CD14-positive monocyte (primary cell): ENCODE data around the gene FARP2. TPM values are rescaled to one million over a fixed set of nuclear protein-coding genes. Genes with fewer than 3 reads are reported as not detected.

Source experiments
- DNase-seq, 3 donors: peaks; one replicate each; pipeline ENCODE4 v3.0.0-alpha.2; 2011 to 2022
- H2AFZ ChIP-seq: 2 replicates; pipeline ENCODE4 v1.6.0; 2012; ENCODE audit warnings: mild to moderate bottlenecking, low read depth, low read length, inconsistent platforms; ENCODE audit not compliant: insufficient read depth, poor library complexity, severe bottlenecking
- H3K27ac ChIP-seq, 2 donors: 1 replicate in 1 of 2; 2 replicates in 1 of 2; pipeline ENCODE4 v1.5.1; 2012 to 2013; ENCODE audit warnings: low read length in 2 of 2, control low read depth in 1 of 2, inconsistent platforms in 1 of 2, low read depth in 1 of 2, mild to moderate bottlenecking in 1 of 2
- H3K27me3 ChIP-seq, 2 donors: one replicate each; pipeline versions ENCODE4 v1.6.0 to v1.6.1; 2011 to 2013; ENCODE audit warnings: low read length in 2 of 2; ENCODE audit not compliant: control insufficient read depth in 2 of 2, insufficient read depth in 2 of 2
- H3K36me3 ChIP-seq, 2 donors: replicated peaks in 1 of 2; 1 replicate in 1 of 2; 2 replicates in 1 of 2; pipeline versions ENCODE4 v1.5.1 to v1.6.1; 2012 to 2013; ENCODE audit warnings: low read length in 2 of 2, control low read depth in 1 of 2, inconsistent platforms in 1 of 2, mild to moderate bottlenecking in 1 of 2; ENCODE audit not compliant: insufficient read depth in 2 of 2, control insufficient read depth in 1 of 2
- H3K4me1 ChIP-seq, 2 donors: 1 replicate in 1 of 2; 2 replicates in 1 of 2; pipeline versions ENCODE4 v1.5.1 to v1.6.1; 2012 to 2013; ENCODE audit warnings: low read length in 2 of 2, control low read depth in 1 of 2, inconsistent platforms in 1 of 2, mild to moderate bottlenecking in 1 of 2, moderate library complexity in 1 of 2; ENCODE audit not compliant: insufficient read depth in 2 of 2, control insufficient read depth in 1 of 2
- H3K4me2 ChIP-seq: replicated peaks from 2 replicates; pipeline ENCODE3; 2012; ENCODE audit warnings: low read length, moderate library complexity, mild to moderate bottlenecking; ENCODE audit not compliant: poor library complexity, severe bottlenecking; ENCODE audit errors: extremely low read depth
- H3K4me3 ChIP-seq, 3 experiments: fragments of 200-600 bp in 1 of 3; sonication (generic) in 1 of 3; replicated peaks in 1 of 3; 1 replicate in 2 of 3; 2 replicates in 1 of 3; pipeline ENCODE4 v1.5.1; 2011 to 2013; ENCODE audit warnings: low read length in 3 of 3, mild to moderate bottlenecking in 3 of 3, control low read depth in 2 of 3, low read depth in 2 of 3, inconsistent platforms in 1 of 3, moderate library complexity in 1 of 3
- H3K79me2 ChIP-seq: 2 replicates; pipeline ENCODE4 v1.6.0; 2012; ENCODE audit warnings: mild to moderate bottlenecking, control low read depth, inconsistent platforms, low read length, moderate library complexity; ENCODE audit not compliant: insufficient read depth
- H3K9ac ChIP-seq: 2 replicates; pipeline ENCODE4 v1.6.0; 2017; ENCODE audit warnings: low read length, mild to moderate bottlenecking; ENCODE audit not compliant: insufficient read depth, poor library complexity, severe bottlenecking
- H3K9me3 ChIP-seq, 2 donors: replicated peaks in 1 of 2; 1 replicate in 1 of 2; 2 replicates in 1 of 2; pipeline versions ENCODE4 v1.5.1 to v1.6.1; 2012 to 2013; ENCODE audit warnings: low read length in 2 of 2, control low read depth in 1 of 2; ENCODE audit not compliant: control insufficient read depth in 1 of 2, insufficient read depth in 1 of 2
- H4K20me1 ChIP-seq: 2 replicates; pipeline ENCODE4 v1.6.0; 2012; ENCODE audit warnings: mild to moderate bottlenecking, low read length, control low read depth, moderate library complexity; ENCODE audit not compliant: insufficient read depth
- H3K27ac Mint-ChIP-seq, 7 donors: one replicate each; pipeline ENCODE4 v1.8.0; 2020; ENCODE audit warnings: mild to moderate bottlenecking in 7 of 7, mixed read lengths in 7 of 7, moderate library complexity in 6 of 7, inconsistent platforms in 2 of 7
- H3K27me3 Mint-ChIP-seq, 3 donors: one replicate each; pipeline ENCODE4 v1.8.0; 2021 to 2022; ENCODE audit warnings: low read depth in 3 of 3, mild to moderate bottlenecking in 3 of 3, mixed read lengths in 3 of 3, moderate library complexity in 3 of 3, inconsistent platforms in 1 of 3
- H3K36me3 Mint-ChIP-seq, 2 donors: one replicate each; pipeline ENCODE4 v1.8.0; 2020; ENCODE audit warnings: mixed read lengths in 2 of 2, inconsistent platforms in 1 of 2, mild to moderate bottlenecking in 1 of 2
- H3K4me1 Mint-ChIP-seq: one replicate; pipeline ENCODE4 v1.8.0; 2020; ENCODE audit warnings: mild to moderate bottlenecking, mixed read lengths
- H3K4me3 Mint-ChIP-seq, 2 donors: one replicate each; pipeline ENCODE4 v1.8.0; 2020; ENCODE audit warnings: mild to moderate bottlenecking in 2 of 2, mixed read lengths in 2 of 2, moderate library complexity in 1 of 2
- H3K9me3 Mint-ChIP-seq, 7 donors: one replicate each; pipeline ENCODE4 v1.8.0; 2020 to 2022; ENCODE audit warnings: mixed read lengths in 7 of 7, mild to moderate bottlenecking in 6 of 7, moderate library complexity in 6 of 7, inconsistent platforms in 2 of 7
- CTCF ChIP-seq: fragments of 200-600 bp; IDR thresholded peaks from one replicate; pipeline ENCODE4 v1.8.0; 2022; ENCODE audit warnings: antibody characterized with exemption, mild to moderate bottlenecking
- WGBS: methylation state at CpG from one replicate; pipeline ENCODE4 v1.1.5; 2013; ENCODE audit warnings: missing lambda C conversion rate; ENCODE audit not compliant: insufficient coverage; 5-methylcytosine and 5-hydroxymethylcytosine counted together
- intact Hi-C, 2 donors: fragments of 100-400 bp; cut with micrococcal nuclease; formaldehyde crosslinking; loops; one replicate each; pipeline versions ENCODE4 v1.15.0 to v1.15.1; 2023
- polyA plus RNA-seq, 3 donors: library from polyadenylated mRNA; depleted of rRNA in 1 of 3; unstranded in 2 of 3; stranded (reverse) in 1 of 3; fragments of 300-500 nt in 2 of 3; fragments of >200 nt in 1 of 3; fragmentation: Illumina TruSeq in 2 of 3; gene quantifications; 1 replicate in 2 of 3; 2 replicates in 1 of 3; pipeline ENCODE4 v1.2.3, GENCODE V29; 2012 to 2021

Gene FARP2
- polyA plus RNA-seq, 3 donors = 6.7 to 8.5 (median 7.3) TPM

- peaks cover 0 to 2% (median 2%) of the 10 kb centered on the region in 3 donors for H3K27me3 Mint-ChIP-seq
- H3K9me3 ChIP-seq = no peaks in the 10 kb centered on the region
- no peak overlapping the region for H2AFZ ChIP-seq
- H3K27ac ChIP-seq = no peak overlapping the region
- DNase-seq = no peak
- H3K4me2 ChIP-seq = no peak overlapping the region
- H3K36me3 ChIP-seq = peaks cover 36 to 75% of the 10 kb centered on the region in 2 donors
- no peak overlapping the region for H3K9ac ChIP-seq
- H3K27me3 ChIP-seq = no peaks in the 10 kb centered on the region
- no peak for TF ChIP-seq CTCF
- H4K20me1 ChIP-seq = peaks cover 14% of the 10 kb centered on the region
- H3K79me2 ChIP-seq = no peaks in the 10 kb centered on the region
- no peak overlapping the region for H3K4me3 ChIP-seq
- intact Hi-C loops = no loop called here
- peaks cover 41 to 85% of the 10 kb centered on the region in 2 donors for H3K36me3 Mint-ChIP-seq
- no peaks in the 10 kb centered on the region for H3K4me1 ChIP-seq
- no peak overlapping the region for H3K4me3 Mint-ChIP-seq
- H3K27ac Mint-ChIP-seq = no peak overlapping the region
- no peaks in the 10 kb centered on the region for H3K4me1 Mint-ChIP-seq
- WGBS = 95% methylated on average over 32 of the region's 36 CpGs
- no peaks in the 10 kb centered on the region for H3K9me3 Mint-ChIP-seq
Observed at GRCh38 chr2:241498115-241499070, 142.3 kb downstream of the FARP2 start.

- Histone ChIP-seq H3K4me3 (no peak overlapping the region), H3K4me1 (no peaks in the 10 kb centered on the region), H3K4me2 (no peak overlapping the region), H3K9me3 (no peaks in the 10 kb centered on the region), H2AFZ (no peak overlapping the region), H3K79me2 (no peaks in the 10 kb centered on the region), H3K27me3 (no peaks in the 10 kb centered on the region), H3K36me3 (peaks cover 36 to 69% of the 10 kb centered on the region in 2 donors), H3K27ac (no peak overlapping the region), H3K9ac (no peak overlapping the region), H4K20me1 (peaks cover 22% of the 10 kb centered on the region)
- no peak overlapping the region for H3K4me3 Mint-ChIP-seq
- H3K36me3 Mint-ChIP-seq = peaks cover 38 to 77% of the 10 kb centered on the region in 2 donors
- H3K9me3 Mint-ChIP-seq = no peaks in the 10 kb centered on the region
- no peak for TF ChIP-seq CTCF
- peaks cover 0 to 2% (median 1%) of the 10 kb centered on the region in 3 donors for H3K27me3 Mint-ChIP-seq
- no peak overlapping the region for H3K27ac Mint-ChIP-seq
- H3K4me1 Mint-ChIP-seq = no peaks in the 10 kb centered on the region
- intact Hi-C loops = no loop called here
- WGBS = 98% methylated on average over 24 of the region's 28 CpGs
- DNase-seq = no peak
Observed at GRCh38 chr2:241499146-241499965, 143.3 kb downstream of the FARP2 start.
